Activated CD4-positive, alpha-beta T cell treated with anti-CD3 and anti-CD28 coated beads, Interleukin-2, amount 50 U/mL, for 24 hours (primary cell): ENCODE data around the gene NLGN4Y.

Experiments used
- DNase-seq, 2 donors: peaks; one replicate each; pipeline ENCODE4 v3.0.0-alpha.2; 2020; ENCODE audit warnings: low read depth in 1 of 2, low spot score in 1 of 2

Gene NLGN4Y

DNA sequence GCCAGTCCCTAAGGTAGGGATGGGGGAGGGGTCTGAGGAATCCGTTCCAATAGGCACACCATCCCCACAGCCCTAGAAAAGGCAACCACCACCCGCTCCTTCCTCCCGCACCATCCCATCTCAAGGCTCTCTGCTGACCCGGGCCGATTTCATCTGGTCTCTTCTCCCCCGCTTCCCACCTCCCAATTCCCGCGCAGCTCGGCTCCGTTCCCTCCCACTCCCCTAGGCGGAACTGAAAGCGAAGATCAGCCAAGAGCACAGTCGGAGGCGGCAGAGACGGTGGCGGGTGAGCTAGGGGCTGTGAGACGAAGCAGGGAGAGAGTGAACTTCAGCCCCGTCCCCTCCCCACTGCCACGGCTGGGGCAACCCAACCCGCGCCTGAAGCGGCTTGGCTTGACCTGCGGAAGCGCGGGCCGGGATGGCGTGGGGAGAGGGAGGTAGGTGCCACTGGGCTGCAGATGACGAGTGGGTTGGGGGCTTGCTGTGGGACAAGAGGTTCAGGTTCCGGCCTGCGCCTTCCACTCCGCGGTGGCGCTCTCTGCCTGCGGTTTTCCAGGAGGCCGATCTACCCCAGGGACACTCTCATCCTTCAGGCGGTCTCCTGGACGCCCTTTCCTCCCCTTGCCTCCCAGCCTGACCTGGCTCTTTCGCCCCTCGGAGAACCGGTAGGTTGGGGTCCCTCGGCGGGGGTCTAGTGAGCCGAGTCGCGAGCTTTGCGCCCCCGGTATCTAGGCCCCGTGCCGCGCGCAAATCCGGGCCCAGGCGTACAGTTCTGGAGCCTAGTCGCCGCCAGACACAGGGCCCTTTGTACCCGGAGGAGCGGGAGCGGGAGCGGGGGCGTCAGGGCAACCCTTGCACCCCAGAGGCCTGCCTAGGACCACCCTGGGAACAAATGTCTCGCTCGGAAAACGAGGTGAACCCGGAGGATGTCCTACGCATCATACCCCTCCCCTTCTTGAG is at the start of gene NLGN4Y:
Gene NLGN4Y (plus strand): TSS at position 258 of the 960 bp plus-strand sequence. CDS start 97,591 bp downstream, outside the sequence.
- DNase-seq = no peak

DNA sequence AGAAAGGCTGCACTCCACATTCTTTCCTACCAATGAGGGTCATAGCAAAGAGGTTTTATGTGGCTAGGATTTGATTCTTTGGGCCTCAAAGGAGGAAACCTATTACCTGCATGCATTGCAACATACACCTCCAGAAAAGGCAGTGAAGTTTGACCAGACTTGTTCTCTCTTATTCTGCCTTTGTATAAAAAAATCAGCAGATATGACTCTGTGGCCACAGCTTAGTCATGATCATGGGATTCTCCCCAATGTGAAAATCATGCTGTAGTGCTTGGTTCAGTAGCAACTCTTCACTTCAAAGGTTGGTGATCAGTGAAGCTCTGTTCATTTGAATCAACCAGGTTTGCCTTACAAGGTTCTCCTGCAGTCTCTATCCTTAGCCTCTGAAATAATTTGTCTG is 38.4 kb upstream of the NLGN4Y start:
- DNase-seq = no peak

DNA sequence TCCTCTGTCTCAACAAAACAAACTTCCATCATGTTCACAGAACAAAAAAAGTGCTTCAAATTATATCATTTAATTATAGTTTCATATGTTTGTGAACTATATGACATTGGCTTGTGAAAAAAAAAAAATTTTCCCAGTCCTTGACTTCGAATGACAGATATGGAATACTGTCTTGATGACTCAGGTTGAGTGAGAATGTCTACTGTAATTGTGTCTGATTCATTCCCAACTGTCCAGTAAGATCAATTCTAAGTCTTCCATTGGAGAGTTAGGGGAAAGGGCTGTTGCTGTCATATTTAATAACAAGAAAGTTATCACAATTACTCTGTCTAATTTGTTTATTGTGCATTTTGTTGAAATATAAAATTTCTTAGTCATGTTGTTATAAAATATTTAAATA is 34.1 kb upstream of the NLGN4Y start:
- DNase-seq = no peak

DNA sequence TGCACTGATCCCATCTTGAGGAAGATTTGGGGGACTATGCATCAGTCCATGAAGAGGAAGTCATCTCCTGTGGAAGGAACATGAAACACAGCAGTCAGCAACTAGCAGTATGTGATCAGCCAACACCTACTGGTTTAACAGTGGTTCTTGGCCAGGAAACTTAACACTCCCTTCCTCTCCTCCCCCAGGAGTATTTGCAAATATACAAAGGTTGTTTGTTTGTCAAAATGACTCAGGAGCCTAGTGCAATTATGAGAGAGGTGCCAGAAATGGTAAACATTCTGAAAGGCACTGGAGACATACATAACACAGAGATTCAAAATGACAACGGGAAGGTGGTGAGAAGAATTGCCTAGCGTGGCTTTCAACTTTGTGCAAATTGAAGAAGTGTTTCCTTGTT is 26.3 kb upstream of the NLGN4Y start:
- DNase-seq = no peak

DNA sequence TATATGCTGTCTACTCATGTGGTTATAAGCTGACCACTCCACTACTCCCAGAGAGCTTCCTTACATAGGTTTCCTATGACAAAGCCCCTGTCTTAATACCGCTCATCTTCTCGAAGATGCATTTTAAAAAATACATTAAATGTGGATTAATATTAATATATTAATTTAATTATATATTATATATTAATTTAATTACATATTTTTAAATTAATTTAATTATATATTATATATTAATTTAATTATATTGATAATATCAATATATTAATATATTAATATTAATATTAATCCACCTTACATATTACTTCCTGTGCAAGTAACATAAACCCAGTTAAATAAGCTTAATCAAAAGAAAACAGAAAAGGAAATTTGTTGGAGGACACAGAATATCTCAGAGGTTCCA is 19.7 kb upstream of the NLGN4Y start:
- no peak for DNase-seq

DNA sequence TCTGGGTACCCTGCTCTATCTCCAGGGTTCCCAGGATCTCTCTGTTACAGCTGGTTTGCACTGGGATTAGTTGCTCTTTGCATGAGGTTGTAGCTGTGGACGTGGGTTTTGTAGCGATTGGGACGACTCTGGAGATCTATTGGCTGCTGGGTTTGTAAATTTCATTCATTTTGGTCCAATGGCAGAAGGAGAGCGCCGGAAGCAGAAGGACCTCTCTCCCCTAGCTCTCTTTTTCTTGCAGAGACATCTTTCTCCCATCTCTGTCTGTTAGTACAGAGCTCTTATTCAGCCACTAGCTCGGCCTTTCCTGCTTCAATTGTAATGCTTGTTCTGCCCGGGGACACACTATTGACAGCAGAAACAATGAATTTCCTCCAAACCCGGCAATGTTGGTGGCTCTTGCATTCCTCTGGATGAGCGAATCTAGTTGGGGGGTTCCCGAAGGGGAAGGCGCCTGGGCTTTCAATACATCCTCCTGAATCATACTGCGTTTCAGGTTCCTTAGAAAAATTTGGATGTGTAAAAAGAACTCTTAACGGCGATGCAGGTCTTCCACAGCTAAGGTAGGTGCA is 1.9 kb upstream of the NLGN4Y start:
- no peak for DNase-seq

DNA sequence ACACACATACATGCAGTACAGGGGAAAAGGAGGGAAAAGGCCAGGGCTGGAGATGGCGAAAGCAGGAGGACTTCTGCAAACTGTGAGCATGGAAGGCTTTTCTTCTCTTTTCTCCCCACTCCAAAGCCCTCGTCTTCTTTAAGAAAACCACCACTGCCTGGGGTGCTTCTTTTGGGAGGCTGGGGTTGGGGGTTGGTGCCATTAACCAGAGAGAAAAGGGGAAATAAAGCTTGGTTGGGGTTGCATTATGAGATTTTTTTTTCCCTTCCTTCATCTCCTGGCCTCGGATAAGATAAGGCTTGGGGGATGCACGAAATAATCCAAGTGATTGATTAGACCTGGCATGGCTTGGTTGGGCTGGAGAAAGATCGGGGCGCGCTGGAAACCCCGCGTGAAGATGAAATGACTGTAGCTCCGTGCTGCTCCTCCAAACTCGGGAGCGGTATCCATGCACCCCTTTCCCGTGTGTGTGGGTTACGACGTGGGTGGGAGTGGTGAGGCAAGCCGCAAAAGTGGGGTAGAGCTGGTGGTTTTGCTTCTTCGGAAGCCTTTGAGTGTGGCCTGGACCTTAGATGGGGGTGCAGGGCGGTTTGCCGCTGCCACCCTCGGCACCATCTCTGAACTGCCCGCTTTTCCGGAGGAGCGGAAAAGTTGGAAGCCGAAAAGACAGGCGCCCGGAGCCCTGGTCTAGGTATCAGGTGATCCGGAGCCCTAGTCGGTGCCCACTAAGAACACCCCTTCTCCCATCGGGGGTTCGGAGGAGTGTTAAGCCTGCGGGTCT is 648 bp upstream of the NLGN4Y start:
- no peak for DNase-seq

DNA sequence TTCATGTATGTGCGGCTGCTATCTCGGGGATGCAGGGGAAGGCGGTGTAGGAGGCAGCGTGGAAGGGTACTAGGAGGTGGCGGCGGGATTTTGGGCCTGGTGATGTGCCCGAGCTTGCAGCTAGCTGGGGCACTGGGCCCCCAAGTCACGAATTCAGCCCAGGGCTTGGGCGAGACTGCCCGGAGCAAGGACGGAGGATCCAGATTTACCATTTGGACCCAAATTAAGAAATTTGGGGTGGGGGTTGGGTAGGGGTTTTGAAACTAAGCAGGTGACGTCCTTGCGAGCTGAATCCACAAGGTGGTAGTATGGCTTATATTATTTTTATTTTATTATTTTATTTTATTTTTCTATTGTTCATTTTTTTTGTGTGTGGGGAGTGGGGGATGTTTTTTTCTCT is 986 bp downstream of the NLGN4Y start:
- no peak for DNase-seq

DNA sequence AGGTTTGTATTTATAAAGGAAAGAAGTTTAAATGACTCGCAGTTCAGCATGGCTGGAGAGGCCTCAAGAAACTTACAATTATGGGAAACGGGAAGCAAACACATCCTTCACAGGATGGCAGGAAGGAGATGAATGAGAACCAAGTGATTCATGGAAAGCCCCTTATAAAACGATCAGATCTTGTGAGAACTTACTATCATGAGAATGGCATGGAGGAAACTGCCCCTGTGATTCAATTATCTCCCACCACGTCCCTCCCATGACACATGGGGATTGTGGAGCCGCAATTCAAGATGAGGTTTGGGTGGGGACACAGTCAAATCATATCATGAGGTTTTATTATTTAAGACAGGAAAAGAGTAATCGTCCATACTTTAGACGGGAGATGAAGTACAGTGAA is 4.0 kb downstream of the NLGN4Y start:
- DNase-seq = no peak

DNA sequence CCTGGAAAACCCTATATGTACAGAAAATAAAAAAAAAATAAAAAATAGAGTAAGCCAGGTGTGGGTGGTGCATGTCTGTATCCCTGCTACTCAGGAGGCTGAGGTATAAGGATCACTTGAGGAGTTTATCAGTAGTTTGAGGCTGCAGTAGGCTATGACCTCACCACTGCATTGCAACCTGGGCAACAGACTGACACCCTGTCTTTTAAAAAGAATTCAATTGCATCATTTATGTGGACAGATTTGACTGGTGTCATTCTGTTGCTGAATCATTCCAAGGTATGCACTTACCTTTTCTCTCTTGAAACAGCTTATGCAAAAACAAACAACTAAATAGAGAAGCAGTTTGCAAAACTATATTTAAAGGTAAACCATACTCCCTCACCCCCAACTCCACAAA is 12.4 kb downstream of the NLGN4Y start:
- no peak for DNase-seq

DNA sequence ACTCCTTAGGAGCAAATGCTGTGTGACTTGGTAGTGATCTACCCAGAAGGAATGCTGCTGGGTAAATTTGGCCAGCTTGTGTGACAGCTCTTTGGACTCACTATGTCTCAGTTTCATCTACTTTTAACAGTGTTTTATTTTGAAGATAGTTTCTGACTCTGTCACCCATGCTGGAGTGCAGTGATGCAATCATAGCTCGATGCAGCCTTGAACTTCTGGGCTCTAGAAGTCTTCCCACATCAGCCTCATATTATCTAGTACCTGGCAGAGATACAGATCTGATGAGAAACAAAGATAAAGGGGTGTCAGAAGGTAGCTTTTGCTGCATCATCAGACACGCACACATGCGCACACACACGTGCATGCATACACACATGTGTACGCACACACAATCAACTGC is 19.2 kb downstream of the NLGN4Y start:
- no peak for DNase-seq

DNA sequence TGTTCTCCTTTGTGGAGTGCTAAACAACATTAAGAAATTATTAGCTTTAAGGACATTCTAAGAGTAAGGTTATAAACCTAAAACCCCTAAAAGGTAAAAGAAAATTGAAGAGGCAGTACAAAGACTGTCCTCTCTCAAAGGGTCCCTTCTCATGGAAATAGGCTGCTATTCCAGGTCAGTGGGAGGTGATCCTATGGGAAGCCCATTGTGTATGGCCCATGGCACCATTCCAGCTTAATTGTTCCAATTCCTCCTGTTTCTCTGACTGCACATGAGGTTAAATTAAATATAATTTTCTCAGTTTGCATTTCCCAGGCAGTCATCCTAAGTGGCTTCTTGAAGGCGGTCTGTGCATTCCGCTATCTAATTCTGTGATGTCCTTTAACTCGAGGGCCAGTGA is 57.0 kb downstream of the NLGN4Y start:
- DNase-seq = no peak

DNA sequence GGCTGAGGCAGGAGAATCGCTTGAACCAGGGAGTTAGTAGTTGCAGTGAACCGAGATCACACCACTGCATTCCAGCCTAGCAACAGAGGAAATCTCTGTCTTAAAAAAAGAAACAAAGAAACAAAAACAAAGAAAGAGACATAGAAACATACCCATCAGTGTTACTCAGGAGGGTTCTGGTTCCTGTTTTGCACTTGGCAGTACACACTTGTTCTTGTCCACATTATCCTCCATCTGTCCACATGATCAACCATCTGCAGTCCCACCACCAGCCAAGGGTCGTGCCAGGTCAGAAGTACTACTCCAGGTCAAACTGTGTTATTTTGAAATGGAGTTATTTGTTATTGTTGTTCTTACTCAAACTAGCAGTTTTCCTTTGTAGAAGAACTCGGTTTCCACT is 62.4 kb downstream of the NLGN4Y start:
- no peak for DNase-seq

DNA sequence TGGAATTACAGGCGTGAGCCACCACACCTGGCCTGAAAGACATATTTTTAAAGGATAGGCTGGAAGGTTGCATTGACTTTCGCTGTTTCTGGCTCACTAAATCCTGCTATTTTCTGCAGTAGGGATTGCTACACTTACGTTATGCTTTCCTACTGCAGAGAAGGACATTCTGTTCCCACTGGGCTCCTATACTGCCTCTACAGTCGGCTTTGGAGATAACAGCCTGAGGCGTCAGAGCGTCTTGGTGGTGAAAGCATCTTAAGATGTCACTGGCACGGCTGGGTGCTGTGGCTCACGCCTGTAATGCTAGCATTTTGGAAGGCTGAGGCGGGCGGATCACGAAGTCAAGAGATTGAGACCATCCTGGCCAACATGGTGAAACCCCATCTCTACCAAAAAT is 77.0 kb downstream of the NLGN4Y start:
- DNase-seq = no peak

DNA sequence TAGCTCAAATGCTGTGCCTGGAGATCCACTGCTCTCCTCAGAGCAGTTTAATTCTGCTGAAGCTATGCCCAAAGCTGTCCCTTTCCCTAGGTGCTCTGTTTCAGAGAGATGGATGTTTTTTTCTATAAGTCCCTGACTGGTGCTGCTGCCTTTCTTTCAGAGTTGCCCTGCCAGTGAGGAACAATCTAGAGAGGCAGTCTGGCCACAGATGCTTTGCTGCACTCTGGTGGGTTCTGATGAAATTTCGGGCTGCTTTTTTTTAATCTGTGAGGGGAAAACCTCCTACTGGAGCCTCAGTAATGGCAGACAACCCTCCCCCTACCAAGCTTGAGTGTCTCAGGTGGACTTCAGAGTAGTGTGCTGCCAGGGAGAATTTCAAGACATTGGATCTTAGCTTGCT is 93.3 kb downstream of the NLGN4Y start:
- no peak for DNase-seq

DNA sequence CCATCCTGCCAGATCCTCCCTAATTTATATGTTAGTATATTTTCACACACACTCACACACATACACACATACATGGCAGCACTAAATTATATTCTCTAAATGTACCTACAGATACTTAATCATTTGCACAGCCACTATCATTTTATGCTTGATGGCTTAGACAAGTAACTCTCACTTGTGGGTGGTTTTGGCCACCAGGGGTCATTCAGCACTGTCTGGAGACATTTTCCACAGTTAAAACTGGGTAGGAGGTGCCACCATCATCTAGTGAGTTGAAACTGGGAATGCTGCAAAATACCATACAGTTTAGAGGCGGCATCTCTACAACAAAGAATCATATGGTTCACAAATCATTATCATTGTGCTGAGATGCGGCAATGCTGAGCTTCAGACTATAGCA is 94.2 kb downstream of the NLGN4Y start:
- no peak for DNase-seq

DNA sequence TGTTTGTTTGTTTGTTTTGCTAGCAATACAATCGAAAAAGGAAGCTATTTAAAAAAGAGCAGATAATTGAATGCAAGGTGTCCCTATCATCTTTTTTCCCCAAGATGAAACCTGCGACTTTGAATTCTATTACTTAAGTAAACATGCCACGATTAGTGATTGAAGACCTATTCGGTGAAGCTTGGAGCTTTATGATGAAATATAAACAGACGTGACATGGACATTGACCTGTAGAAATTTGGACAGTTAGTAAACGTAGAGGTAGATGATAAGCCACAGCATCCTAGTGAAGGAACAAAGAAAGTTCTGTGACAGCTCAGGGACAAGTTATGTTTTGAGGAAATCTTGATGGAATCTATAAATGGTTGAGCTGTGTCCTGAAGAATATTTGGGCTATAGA is 103.9 kb downstream of the NLGN4Y start:
- DNase-seq = no peak

DNA sequence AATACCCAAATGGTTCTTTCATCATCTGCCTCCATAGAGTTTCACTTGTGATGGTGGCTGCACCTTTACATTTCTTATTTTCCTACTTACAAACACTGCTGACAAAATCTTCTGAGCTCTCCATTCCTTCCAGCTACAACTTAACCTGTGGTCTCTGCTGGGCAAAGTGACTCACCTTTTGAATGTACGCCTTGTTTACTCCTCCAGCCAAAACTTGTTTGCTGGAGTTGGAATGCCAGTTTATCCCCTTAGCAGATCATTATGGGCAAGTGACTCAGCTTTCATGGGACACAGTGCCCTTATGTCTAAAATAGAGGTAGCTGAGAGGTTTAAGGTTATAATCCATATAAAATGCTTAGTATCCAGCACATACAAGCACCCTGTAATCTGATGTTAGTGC is 107.3 kb downstream of the NLGN4Y start:
- DNase-seq = no peak

DNA sequence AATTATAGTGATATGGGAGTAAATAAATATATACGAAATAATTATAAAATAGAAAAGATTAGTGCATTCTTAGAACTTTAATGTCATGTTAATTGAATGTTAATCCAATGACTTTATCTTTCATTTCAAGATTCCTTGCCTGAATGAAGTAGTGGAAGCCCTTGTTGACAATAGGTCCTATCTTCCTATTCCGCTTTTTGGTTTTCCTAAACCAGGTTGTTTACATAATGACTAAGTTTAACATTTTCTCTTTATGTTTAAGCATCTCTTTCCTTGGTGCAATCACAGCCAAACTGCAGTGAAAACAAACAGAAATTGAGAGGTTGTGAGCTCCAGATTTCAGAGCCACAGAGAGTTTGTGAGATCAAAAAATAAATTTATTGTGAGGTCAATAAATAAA is 109.4 kb downstream of the NLGN4Y start:
- DNase-seq = no peak

DNA sequence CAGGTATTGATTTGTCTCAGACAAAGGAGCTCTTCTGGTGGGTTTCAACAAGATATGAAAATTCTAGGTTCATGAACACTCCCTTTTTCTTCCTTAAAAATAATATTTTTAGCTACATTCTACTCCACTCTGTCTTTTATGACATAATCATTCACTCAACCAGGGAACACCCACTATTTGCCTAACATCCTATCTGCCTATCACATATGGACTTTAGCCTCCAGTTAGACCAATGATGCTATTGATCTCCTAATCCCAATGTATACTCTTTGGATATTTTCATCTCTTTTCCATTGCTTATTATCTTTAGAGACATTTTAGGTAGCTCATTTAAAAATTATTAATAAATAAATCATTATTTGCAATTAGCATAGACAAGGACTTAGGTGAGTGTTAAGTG is 110.6 kb downstream of the NLGN4Y start:
- DNase-seq = no peak

DNA sequence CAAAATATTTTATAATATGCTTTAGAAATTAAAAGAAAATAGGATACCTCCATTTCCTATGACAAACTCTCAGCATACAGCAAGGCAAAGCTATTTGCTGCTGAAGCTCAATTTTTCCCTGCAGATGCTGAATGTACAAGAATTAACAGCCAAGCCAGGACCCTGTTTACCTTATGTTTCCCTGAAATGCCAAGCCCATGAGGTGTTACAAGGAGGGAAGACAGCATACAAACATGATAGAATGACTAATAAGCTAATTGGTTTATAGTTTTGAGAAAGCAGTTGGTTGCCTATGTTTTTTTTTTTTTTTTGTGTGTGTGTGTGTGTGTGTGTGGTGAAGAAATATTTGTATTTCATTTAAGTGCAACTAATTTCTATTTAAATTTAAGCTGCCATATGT is 113.2 kb downstream of the NLGN4Y start:
- no peak for DNase-seq

DNA sequence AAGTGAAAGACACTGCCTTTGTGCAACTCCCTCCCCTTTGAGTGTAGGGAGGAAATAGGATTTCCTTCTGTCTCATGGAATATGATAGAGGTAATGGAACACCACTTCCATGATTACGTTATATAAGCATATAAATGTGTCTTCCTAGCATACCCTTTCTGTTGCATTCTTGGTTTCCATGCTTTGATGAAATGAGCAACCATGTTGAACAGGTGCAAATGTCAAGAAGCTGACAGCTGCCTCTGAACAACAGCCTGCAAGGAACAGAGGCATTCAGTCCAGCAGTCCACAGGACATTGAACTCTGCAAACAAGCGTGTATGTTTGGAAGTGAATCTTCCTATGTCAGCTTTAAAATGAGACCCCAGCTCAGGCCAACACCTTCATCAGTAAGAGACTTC is 117.5 kb downstream of the NLGN4Y start:
- DNase-seq = no peak
